Stromal cell of bone marrow (primary cell): ENCODE data around the gene TCF7L2.

Experiments
- DNase-seq: peaks from one replicate; pipeline ENCODE4 v3.0.0-alpha.2; 2012; ENCODE audit warnings: low read depth

The TCF7L2 gene

GRCh38 chr10:113148901-113149300, 198.9 kb downstream of the TCF7L2 start:
- DNase-seq, result no peak

- no peak for DNase-seq
Observed at GRCh38 chr10:113149626-113150025, 199.6 kb downstream of the TCF7L2 start.

GRCh38 chr10:113151190-113151666, 201.2 kb downstream of the TCF7L2 start:
- DNase-seq, result no peak

GRCh38 chr10:113153493-113154102, 203.6 kb downstream of the TCF7L2 start:
- no peak for DNase-seq

- no peak for DNase-seq
Observed at GRCh38 chr10:113157441-113157840, 207.4 kb downstream of the TCF7L2 start.

GRCh38 chr10:113158183-113158582, 208.1 kb downstream of the TCF7L2 start:
- DNase-seq, result no peak

- no peak for DNase-seq
Observed at GRCh38 chr10:113159563-113159962, 209.5 kb downstream of the TCF7L2 start.

- DNase-seq, result no peak
Observed at GRCh38 chr10:113160641-113161040, 210.6 kb downstream of the TCF7L2 start.

- no peak for DNase-seq
Observed at GRCh38 chr10:113161066-113161465, 211.0 kb downstream of the TCF7L2 start.

- DNase-seq, result no peak
Observed at GRCh38 chr10:113162960-113163359, 212.9 kb downstream of the TCF7L2 start.

GRCh38 chr10:113165673-113166072, 215.6 kb downstream of the TCF7L2 start:
- no peak for DNase-seq

- no peak for DNase-seq
Observed at GRCh38 chr10:113167702-113168101, 217.7 kb downstream of the TCF7L2 start.

- DNase-seq, result no peak
Observed at GRCh38 chr10:113168584-113168983, 218.5 kb downstream of the TCF7L2 start.

GRCh38 chr10:113169111-113169510, 219.1 kb downstream of the TCF7L2 start:
- DNase-seq, result no peak

GRCh38 chr10:113169853-113170460, 219.9 kb downstream of the TCF7L2 start:
- DNase-seq, result no peak

- no peak for DNase-seq
Observed at GRCh38 chr10:113171662-113172061, 221.6 kb downstream of the TCF7L2 start.

- no peak for DNase-seq
Observed at GRCh38 chr10:113175176-113175575, 225.1 kb downstream of the TCF7L2 start.

GRCh38 chr10:113175756-113176651, 226.0 kb downstream of the TCF7L2 start:
- DNase-seq, result no peak

- no peak for DNase-seq
Observed at GRCh38 chr10:113176652-113177155, 226.7 kb downstream of the TCF7L2 start.

- no peak for DNase-seq
Observed at GRCh38 chr10:113177156-113177935, 227.3 kb downstream of the TCF7L2 start.

GRCh38 chr10:113177936-113178335, 227.9 kb downstream of the TCF7L2 start:
- DNase-seq, result no peak

GRCh38 chr10:113178771-113179170, 228.7 kb downstream of the TCF7L2 start:
- no peak for DNase-seq
